Peyer's patch (tissue), 4 donors: ENCODE data around the gene ZNF236.

Experiments used
- CTCF ChIP-seq, 6 experiments: fragments of 450-650 bp in 4 of 6; fragments of 200-600 bp in 2 of 6; sonication (generic) in 1 of 6; IDR thresholded peaks; one replicate each; pipeline ENCODE4 v1.5.1; 2017 to 2019; ENCODE audit warnings: antibody characterized with exemption in 6 of 6, mild to moderate bottlenecking in 3 of 6, moderate library complexity in 1 of 6
- POLR2A ChIP-seq, 2 donors: fragments of 450-650 bp; IDR thresholded peaks; one replicate each; pipeline ENCODE4 v1.5.1; 2017; ENCODE audit warnings: antibody characterized with exemption in 2 of 2, mild to moderate bottlenecking in 2 of 2, moderate library complexity in 2 of 2

- no peak for TF ChIP-seq CTCF (IDR thresholded peaks at IDR 0.05)
- no peak for TF ChIP-seq POLR2A (IDR thresholded peaks at IDR 0.05)
Measured at GRCh38 chr18:76972241-76972640, 149.9 kb downstream of the ZNF236 start.
